ENCODE results near the gene BACH2. TPM values are rescaled to one million over a fixed set of nuclear protein-coding genes. Genes with fewer than 3 reads are reported as not detected.

BACH2 gene
- total and polyA plus RNA-seq, 2 of the 4 experiments (the other 2 are of a cell fraction), result 1.3 to 1.4 TPM

GRCh38 chr6:90303039-90303438, 6.4 kb upstream of the BACH2 start:
- DNase-seq (no peak), ATAC-seq (ENCODE audit: low read depth) (no peak)
- WGBS, 2 experiments (ENCODE audit: extremely low coverage in 2 of 2, insufficient read length in 1 of 2), result 83% methylated on average over 2 of the region's 2 CpGs; no CpG with 5 or more reads in 1 of the 2 experiments
- H3K9me1 ChIP-seq (ENCODE audit: insufficient read depth, low read length), result no peaks in the 10 kb centered on the region
- in situ Hi-C loops (cut with MboI; ENCODE audit: low sequenced_read_pairs), result no loop called here
- H2AK5ac ChIP-seq (ENCODE audit: low read depth, low read length), result no peak overlapping the region
- BruUV-seq (replicated peaks), result no TSS peak
- no peak overlapping the region for H3K56ac ChIP-seq (ENCODE audit: extremely low read depth, insufficient read depth, low read length)
- H3K23ac ChIP-seq (ENCODE audit: low read depth, low read length), result no peak overlapping the region
- H4K91ac ChIP-seq (ENCODE audit: insufficient read depth, low read depth, low read length), result no peak overlapping the region
- no peak overlapping the region for H2AFZ ChIP-seq (replicated peaks; ENCODE audit: low read length, poor library complexity)
- no peak overlapping the region for H4K8ac ChIP-seq (ENCODE audit: low read depth in 2 of 2, low read length in 2 of 2)
- H2BK5ac ChIP-seq (ENCODE audit: low read depth, low read length, poor library complexity, severe bottlenecking), result no peak overlapping the region
- no peaks in the 10 kb centered on the region for H3K36me3 ChIP-seq (ENCODE audit: control insufficient read depth, insufficient read depth, low read length)
- H4K20me1 ChIP-seq (ENCODE audit: insufficient read depth, low read length), result no peaks in the 10 kb centered on the region
- dilution Hi-C loops (cut with HindIII; ENCODE audit: low sequenced_read_pairs, unreplicated experiment), result no loop called here
- no peak overlapping the region for H3K18ac ChIP-seq (ENCODE audit: low read depth, low read length)
- peaks cover 2% of the 10 kb centered on the region; the same call in 1 of the 2 replicates for H3K9me3 ChIP-seq (ENCODE audit: control insufficient read depth, insufficient read depth, low read length)
- H3K4me3 ChIP-seq (ENCODE audit: insufficient read depth, low read depth, low read length), result no peak overlapping the region
- TF ChIP-seq POLR2A (IDR thresholded peaks at IDR 0.05; ENCODE audit: low read depth, low read length), result no peak
- TF ChIP-seq RAD21 (IDR thresholded peaks at IDR 0.05; ENCODE audit: low read length), result no peak
- TF ChIP-seq FOS (IDR thresholded peaks at IDR 0.05; ENCODE audit: low read depth, low read length), result no peak
- no peak for TF ChIP-seq RCOR1 (IDR thresholded peaks at IDR 0.05; ENCODE audit: insufficient replicate concordance, low read length)
- TF ChIP-seq MAZ (IDR thresholded peaks at IDR 0.05; ENCODE audit: borderline replicate concordance, low read depth, low read length), result no peak
- TF ChIP-seq ELK1 (IDR thresholded peaks at IDR 0.05; ENCODE audit: borderline replicate concordance, low read depth, low read length), result no peak
- TF ChIP-seq RFX5 (IDR thresholded peaks at IDR 0.05; ENCODE audit: low read depth, low read length), result no peak
- TF ChIP-seq CEBPB (IDR thresholded peaks at IDR 0.05; ENCODE audit: low read depth, low read length), result no peak
- no peak for TF ChIP-seq USF2 (IDR thresholded peaks at IDR 0.05; ENCODE audit: low read depth, low read length)
- no peak for TF ChIP-seq MAFK (IDR thresholded peaks at IDR 0.05; ENCODE audit: low read depth, low read length)
- no peak for TF ChIP-seq NFE2L2 (IDR thresholded peaks at IDR 0.05; ENCODE audit: low read depth, low read length)
- no peak for TF ChIP-seq CTCF (conservative IDR thresholded peaks at IDR 0.05; ENCODE audit: low read depth, low read length)
- no peak for TF ChIP-seq SMC3 (IDR thresholded peaks at IDR 0.05; ENCODE audit: low read depth, low read length)
- TF ChIP-seq BHLHE40 (IDR thresholded peaks at IDR 0.05; ENCODE audit: low read depth, low read length), result no peak
- no peak for TF ChIP-seq CHD1 (IDR thresholded peaks at IDR 0.05; ENCODE audit: low read depth, low read length)
- TF ChIP-seq MXI1 (IDR thresholded peaks at IDR 0.05; ENCODE audit: borderline replicate concordance, low read depth, low read length), result no peak
- intact Hi-C loops (cut with micrococcal nuclease), result no loop called here
- no peak overlapping the region for H3K4ac ChIP-seq (ENCODE audit: low read depth, low read length)
- H2BK120ac ChIP-seq (ENCODE audit: low read depth, low read length), result no peak overlapping the region
- no peak overlapping the region for H3K4me2 ChIP-seq (ENCODE audit: low read depth, low read length)
- H2BK20ac ChIP-seq (ENCODE audit: low read depth, low read length), result no peak overlapping the region
- H3K27me3 ChIP-seq (ENCODE audit: control insufficient read depth, insufficient read depth, low read length), result peaks cover 48% of the 10 kb centered on the region
- H2AK9ac ChIP-seq (replicated peaks; ENCODE audit: low read depth, low read length, poor library complexity), result no peak overlapping the region
- ChIA-PET CTCF (interaction anchor here (0.6 kb wide), 1 partner anchor 116 kb away, joined by 3 read pairs; no protein-coding TSS in a partner anchor), POLR2A (ENCODE audit: unreplicated experiment) (no interaction called here)
- H3K14ac ChIP-seq (replicated peaks; ENCODE audit: low read depth, low read length), result no peak overlapping the region
- H3K27ac ChIP-seq (ENCODE audit: insufficient read depth, low read length), result no peak overlapping the region
- H2BK15ac ChIP-seq (ENCODE audit: low read depth, low read length), result no peak overlapping the region
- H3K4me1 ChIP-seq (ENCODE audit: control insufficient read depth, insufficient read depth, low read length), result no peaks in the 10 kb centered on the region
- no peaks in the 10 kb centered on the region for H3K79me1 ChIP-seq (ENCODE audit: low read depth in 1 of 2, low read length in 2 of 2)
- no peak overlapping the region for H4K5ac ChIP-seq (ENCODE audit: low read depth, low read length)
- H3K9ac ChIP-seq (ENCODE audit: low read depth, low read length), result no peak overlapping the region
